ENCODE data around the gene MACROD2.

Gene MACROD2

GRCh38 chr20:14234666-14235295, 239.5 kb downstream of the MACROD2 start:
- CTCF ChIA-PET: interaction anchor here (0.6 kb wide), 1 partner anchor 94 kb away, joined by 3 read pairs; no protein-coding TSS in a partner anchor
- POLR2A ChIA-PET: no interaction called here
- Histone ChIP-seq H3K4me1 (ENCODE audit: control insufficient read depth, insufficient read depth, low read length) (no peaks in the 10 kb centered on the region), H3K27ac (ENCODE audit: extremely low read depth, low read depth, low read length) (no peak overlapping the region), H3K36me3 (ENCODE audit: control insufficient read depth in 2 of 2, insufficient read depth in 1 of 2, low read length in 2 of 2) (no peaks in the 10 kb centered on the region), H3K4me3 (ENCODE audit: low read depth, low read length) (no peak overlapping the region), H3K9me3 (ENCODE audit: control insufficient read depth, insufficient read depth, low read depth, low read length) (no peaks in the 10 kb centered on the region)
- no peak for TF ChIP-seq ZNF423 (tag by site-specific recombination; IDR thresholded peaks at IDR 0.05)
- no peak for TF ChIP-seq ZNF274 (IDR thresholded peaks at IDR 0.05; ENCODE audit: low read length)
- no peak for TF ChIP-seq ZNF274 (tag by site-specific recombination; IDR thresholded peaks at IDR 0.05; ENCODE audit: borderline replicate concordance)
- no peak for TF ChIP-seq ZNF112 (tag by site-specific recombination; IDR thresholded peaks at IDR 0.05)
- no peak for TF ChIP-seq ZNF610 (tag by site-specific recombination; IDR thresholded peaks at IDR 0.05; ENCODE audit: borderline replicate concordance)
- no peak for TF ChIP-seq ZNF132 (tag by site-specific recombination; IDR thresholded peaks at IDR 0.05; ENCODE audit: borderline replicate concordance)
- TF ChIP-seq ZBTB44 (tag by site-specific recombination; IDR thresholded peaks at IDR 0.05): no peak
- no peak for TF ChIP-seq ZNF138 (tag by site-specific recombination; IDR thresholded peaks at IDR 0.05; ENCODE audit: borderline replicate concordance)
- no peak for TF ChIP-seq KLF7 (tag by site-specific recombination; IDR thresholded peaks at IDR 0.05; ENCODE audit: borderline replicate concordance)
- TF ChIP-seq ZNF416 (tag by site-specific recombination; IDR thresholded peaks at IDR 0.05): no peak
- no peak for TF ChIP-seq MZF1 (tag by site-specific recombination; IDR thresholded peaks at IDR 0.05; ENCODE audit: borderline replicate concordance)
- no peak for TF ChIP-seq ZNF792 (tag by site-specific recombination; IDR thresholded peaks at IDR 0.05)
- TF ChIP-seq ZNF544 (tag by site-specific recombination; IDR thresholded peaks at IDR 0.05): no peak
- TF ChIP-seq ZNF660 (tag by site-specific recombination; IDR thresholded peaks at IDR 0.05): no peak
- no peak for TF ChIP-seq ZNF654 (tag by site-specific recombination; IDR thresholded peaks at IDR 0.05; ENCODE audit: low read depth)
- no peak for TF ChIP-seq ZNF19 (tag by site-specific recombination; IDR thresholded peaks at IDR 0.05; ENCODE audit: low read depth)

DNA sequence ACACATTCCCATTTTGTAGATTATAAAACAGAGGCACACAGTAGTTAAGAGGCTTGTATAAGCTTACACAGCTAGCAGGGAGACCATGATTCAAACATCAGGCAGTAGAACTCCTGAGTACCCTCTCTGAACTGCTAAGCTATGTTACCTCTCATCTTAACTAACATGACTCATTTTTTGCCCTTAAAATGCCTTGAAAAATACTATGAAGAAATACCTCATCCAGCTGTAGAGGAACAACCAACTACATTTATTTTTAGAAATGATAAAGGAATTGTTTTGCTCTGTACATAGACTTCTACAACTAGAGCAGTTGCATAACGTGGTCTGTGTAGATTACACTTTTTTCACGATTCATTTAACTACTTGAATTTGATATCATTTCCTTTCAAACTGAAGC, 240.0 kb downstream of the MACROD2 start:
- no peaks in the 10 kb centered on the region for H3K36me3 ChIP-seq (ENCODE audit: control insufficient read depth in 2 of 2, insufficient read depth in 1 of 2, low read length in 2 of 2)
- CTCF ChIA-PET: interaction anchor here (0.6 kb wide), 1 partner anchor 93 kb away, joined by 3 read pairs; no protein-coding TSS in a partner anchor
- no peak overlapping the region for H3K27ac ChIP-seq (ENCODE audit: extremely low read depth, low read depth, low read length)
- no peak overlapping the region for H3K4me3 ChIP-seq (ENCODE audit: low read depth, low read length)
- H3K4me1 ChIP-seq (ENCODE audit: control insufficient read depth, insufficient read depth, low read length): no peaks in the 10 kb centered on the region
- TF ChIP-seq, protein P1, sequence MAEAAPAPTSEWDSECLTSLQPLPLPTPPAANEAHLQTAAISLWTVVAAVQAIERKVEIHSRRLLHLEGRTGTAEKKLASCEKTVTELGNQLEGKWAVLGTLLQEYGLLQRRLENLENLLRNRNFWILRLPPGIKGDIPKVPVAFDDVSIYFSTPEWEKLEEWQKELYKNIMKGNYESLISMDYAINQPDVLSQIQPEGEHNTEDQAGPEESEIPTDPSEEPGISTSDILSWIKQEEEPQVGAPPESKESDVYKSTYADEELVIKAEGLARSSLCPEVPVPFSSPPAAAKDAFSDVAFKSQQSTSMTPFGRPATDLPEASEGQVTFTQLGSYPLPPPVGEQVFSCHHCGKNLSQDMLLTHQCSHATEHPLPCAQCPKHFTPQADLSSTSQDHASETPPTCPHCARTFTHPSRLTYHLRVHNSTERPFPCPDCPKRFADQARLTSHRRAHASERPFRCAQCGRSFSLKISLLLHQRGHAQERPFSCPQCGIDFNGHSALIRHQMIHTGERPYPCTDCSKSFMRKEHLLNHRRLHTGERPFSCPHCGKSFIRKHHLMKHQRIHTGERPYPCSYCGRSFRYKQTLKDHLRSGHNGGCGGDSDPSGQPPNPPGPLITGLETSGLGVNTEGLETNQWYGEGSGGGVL (tag by site-specific recombination; IDR thresholded peaks at IDR 0.05): no peak
- no peak for TF ChIP-seq ZNF677 (tag by site-specific recombination; IDR thresholded peaks at IDR 0.05)
- TF ChIP-seq ZNF112 (tag by site-specific recombination; IDR thresholded peaks at IDR 0.05): no peak
- TF ChIP-seq HOXA7 (CRISPR knock-in tag; IDR thresholded peaks at IDR 0.05; ENCODE audit: borderline replicate concordance): no peak
- no peaks in the 10 kb centered on the region for H3K9me3 ChIP-seq (ENCODE audit: control insufficient read depth, insufficient read depth, low read depth, low read length)
- POLR2A ChIA-PET: no interaction called here
